ENCODE results near the gene CIT.

Gene CIT

DNA sequence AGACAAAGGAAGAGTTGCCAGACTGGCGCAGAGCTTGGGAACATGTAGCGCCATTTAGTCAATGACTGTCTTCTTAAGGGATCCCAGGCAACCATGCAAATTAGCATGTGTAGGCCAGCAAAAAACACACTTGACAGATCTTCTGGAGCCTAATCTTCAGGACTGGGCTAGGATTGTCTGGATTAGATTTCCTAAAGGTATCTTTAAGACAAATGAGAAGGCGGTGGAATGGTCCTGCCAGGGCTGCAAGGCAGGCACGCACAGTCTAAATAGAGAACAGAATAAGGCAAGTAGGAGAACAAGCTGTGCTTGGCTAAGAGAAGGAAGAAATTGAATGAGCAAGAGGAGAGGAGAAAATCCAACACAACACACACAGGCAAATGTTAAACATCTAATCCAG is 80.0 kb downstream of the CIT start:
- DNase-seq: no peak

GRCh38 chr12:119796292-119796691 is 80.8 kb downstream of the CIT start:
- DNase-seq: no peak

DNA sequence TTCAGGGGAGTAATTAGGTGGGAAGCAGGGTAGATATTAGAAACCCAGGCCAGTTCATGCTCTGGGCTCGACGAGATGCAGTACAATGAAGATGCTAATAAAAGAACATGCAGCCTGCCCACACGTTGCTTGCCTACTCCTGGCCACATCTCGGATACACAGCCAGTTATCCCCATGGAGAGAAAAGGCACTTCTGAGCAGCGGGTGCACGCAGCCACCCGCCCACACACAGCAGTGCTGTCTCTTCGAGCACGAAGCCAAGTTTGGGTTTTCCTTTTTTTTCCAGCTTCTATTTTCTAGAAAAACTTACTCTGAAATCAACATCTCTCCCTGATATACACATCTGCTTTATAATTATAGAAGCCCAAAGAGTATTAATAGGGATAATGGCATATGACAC is 85.7 kb downstream of the CIT start:
- no peak for DNase-seq

DNA sequence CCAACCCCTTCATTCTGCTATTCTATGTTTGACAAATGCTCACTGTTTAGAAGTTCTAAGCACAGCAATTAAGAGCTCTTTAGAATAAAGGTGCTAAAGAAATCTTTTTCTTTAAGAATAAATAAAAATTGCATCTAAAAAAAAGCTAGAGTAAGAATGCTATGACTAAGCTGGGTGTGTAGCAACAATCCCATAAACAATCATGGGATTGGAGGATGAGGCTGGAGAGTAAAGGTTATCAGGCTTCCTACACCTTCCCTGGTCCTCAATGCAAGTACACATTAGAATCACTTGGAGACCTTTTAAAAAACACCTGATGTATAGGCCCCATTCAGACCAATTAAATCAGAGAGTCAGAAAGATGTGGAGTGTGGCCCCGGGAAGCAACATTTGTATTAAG is 88.3 kb downstream of the CIT start:
- DNase-seq: no peak

DNA sequence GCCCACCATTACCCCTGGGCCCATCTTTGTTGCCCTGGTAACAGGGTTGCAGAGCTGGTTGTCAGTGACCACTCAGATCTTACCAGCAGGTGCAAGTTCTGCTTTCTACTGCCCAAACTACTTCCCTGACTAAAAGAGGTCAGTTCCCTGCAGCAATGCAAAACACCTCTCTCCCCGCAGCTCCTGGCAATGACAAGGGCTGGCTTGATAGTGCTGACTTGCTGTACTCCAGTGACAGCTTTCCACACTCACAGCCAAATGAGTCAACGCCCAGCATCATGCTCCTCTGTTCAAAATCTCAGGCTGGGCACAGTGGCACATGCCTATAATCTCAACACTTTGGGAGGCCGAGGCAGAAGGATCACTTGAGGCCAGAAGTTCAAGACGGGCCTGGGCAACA is 90.6 kb downstream of the CIT start:
- DNase-seq: no peak

GRCh38 chr12:119784673-119785072 is 92.4 kb downstream of the CIT start:
- DNase-seq: no peak

- DNase-seq: no peak
Measured at GRCh38 chr12:119783787-119784186, 93.3 kb downstream of the CIT start.

GRCh38 chr12:119781804-119782203 is 95.3 kb downstream of the CIT start:
- DNase-seq: no peak

DNA sequence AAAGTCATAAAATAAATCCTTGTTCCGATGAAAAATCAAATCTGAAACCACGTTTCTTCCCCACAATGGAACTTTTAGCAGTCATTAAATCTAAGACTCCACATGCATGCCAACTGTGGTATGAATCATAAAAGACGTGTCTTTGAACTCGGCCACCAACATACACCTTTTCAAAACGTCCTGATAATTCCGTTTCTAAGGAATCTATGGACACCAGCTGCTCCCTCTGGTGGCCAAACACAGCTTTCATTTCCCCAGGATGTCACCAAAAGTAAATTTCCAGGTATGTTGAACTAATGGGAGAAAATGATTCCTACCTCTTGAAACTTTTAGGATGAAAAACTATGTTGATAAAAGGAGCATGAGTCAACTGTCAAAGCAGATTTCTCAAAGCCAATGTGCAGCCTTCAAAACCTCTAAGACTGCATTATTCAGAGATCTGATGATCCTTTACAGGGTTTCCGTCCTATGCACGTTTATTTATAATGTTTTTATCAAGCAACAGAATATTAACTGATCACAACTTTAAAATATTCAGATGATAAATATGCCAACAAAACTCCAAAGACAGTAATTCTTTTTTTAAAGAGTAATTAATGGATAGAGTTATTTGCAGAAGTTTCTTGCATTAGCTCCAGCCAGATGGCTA is 96.2 kb downstream of the CIT start:
- no peak for DNase-seq

GRCh38 chr12:119775246-119775895 is 101.7 kb downstream of the CIT start:
- no peak for DNase-seq

DNA sequence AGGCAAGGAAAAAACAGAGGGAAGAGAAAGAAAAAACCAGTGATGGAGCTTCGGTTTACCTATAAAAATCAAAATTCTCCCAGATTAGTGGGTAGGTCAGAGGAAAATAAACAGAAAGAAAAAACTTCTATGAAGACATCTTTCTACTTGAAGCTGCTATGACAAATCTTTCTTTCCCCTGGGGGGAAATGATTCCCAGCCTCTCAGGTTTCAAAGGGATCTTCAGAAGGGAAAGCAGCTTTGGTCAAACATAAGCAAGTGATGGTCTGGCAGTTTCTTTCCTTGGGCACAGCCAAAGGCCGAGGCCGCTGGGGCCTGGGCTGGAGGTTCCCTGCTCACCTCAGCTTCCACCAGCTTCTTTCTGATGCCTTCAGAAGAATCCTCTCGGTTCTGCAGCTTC is 104.7 kb downstream of the CIT start:
- DNase-seq: no peak

GRCh38 chr12:119770146-119770545 is 107.0 kb downstream of the CIT start:
- no peak for DNase-seq

DNA sequence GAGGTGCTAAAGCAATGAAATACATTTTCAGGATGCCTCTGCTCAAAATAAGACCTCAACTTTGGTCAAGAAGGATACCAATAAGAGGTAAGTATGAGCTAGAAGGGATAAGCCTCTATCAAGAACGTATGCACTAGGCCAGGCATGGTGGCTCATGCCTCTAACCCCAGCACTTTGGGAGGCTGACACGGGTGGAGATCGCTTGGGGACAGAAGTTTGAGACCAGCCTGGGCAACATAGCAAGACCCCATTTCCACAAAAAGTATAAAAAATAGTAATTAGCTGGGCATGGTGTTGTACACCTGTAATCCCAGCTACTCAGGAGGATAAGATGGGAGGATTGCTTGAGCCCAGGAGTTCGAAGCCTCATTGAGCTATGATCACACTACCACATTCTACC is 114.5 kb downstream of the CIT start:
- no peak for DNase-seq

DNA sequence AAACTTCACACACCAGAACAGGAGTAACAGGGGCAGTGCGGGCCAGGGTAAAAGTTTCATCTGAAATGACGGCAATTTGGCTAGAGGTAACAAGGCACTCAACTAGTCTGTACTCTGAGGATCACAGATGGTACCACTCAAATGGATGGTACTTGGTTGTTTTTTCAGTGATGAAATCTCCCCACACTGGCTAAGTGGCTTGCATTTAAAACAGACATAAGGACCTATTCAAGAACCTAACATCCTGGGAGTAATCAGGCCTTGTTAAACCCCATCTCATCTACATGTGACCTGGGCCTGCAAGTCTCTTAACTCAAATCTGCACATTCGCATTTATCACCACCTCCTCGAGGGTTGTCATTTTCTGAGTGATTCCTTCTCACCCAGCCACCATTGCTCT is 118.4 kb downstream of the CIT start:
- DNase-seq: no peak

DNA sequence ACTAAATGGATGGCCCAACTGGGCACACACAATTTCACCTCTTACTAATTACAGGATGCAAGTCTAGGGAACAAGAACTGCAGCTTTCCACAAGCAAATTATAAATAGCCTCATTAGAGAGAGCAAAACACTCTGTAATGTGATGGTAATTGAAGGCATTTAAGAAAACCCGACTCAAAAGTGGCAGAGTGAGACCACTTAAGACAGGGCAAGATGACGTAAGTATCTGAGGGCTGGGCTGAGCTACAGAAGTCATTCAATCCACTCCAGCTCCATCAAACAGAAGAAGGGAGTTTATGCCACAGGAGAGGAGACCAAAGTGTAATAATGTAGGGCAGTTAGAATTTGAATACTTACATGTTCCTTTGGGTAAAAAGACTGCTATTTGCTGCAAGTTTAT is 118.9 kb downstream of the CIT start:
- no peak for DNase-seq

GRCh38 chr12:119751961-119752360 is 125.2 kb downstream of the CIT start:
- no peak for DNase-seq

DNA sequence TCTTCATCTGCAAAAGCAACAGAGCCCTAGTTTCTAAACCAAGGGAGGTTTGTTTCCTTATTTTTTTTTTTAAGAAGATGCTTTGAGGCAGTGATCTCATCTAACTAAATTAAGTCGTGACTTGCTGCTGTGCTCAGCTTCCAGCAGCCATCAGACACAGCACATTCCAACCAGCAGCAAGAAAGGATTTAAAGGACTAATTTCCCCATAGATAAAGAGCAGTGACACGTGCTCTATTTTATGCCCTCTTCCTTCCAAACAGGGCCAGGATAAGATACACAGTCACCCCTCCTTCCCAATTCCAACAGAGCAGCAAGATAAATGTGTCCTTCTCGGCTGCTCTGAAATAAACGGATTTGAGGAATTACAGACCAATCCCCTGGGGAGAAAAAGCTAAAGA is 127.5 kb downstream of the CIT start:
- DNase-seq: no peak

GRCh38 chr12:119748497-119748896 is 128.6 kb downstream of the CIT start:
- no peak for DNase-seq

GRCh38 chr12:119746169-119746568 is 131.0 kb downstream of the CIT start:
- no peak for DNase-seq

GRCh38 chr12:119744900-119745606 is 132.1 kb downstream of the CIT start:
- DNase-seq: no peak

DNA sequence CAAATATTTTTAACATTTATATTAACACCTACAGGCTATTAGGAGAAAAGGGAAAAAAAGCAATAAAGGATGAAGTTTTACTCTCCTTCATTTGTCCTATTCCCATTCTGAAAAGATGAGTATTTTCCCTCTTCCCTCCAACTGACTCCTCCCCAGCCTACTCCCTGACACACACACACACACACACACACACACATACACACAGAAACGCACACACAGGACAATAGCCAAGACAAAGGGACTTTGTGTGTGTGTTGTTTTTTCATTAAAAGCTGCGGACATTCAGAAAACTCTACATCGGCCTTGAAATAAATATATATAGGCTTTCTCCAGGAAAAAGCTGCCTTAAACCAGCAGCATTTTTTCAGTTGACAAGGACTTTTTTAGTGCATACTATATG is 134.4 kb downstream of the CIT start:
- no peak for DNase-seq

DNA sequence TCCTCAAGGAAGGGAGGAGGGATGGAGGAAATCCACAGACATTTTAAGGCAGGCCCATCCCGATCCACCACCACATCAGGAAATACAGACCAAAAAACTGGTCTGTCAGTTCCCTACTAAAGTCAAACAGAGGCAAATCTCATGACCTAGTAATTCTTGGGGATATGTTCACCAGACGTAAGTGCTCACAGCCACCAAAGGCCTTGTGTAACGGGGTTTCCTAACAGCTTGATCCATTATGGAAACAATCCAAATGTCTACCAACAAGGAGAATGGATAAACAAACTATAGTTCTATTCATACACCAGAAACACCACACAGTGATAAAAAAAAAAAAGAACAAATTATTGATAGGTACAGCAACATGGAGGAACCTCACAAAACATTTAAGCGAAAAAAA is 136.3 kb downstream of the CIT start:
- no peak for DNase-seq

- DNase-seq: no peak
Measured at GRCh38 chr12:119735079-119735478, 142.0 kb downstream of the CIT start.

DNA sequence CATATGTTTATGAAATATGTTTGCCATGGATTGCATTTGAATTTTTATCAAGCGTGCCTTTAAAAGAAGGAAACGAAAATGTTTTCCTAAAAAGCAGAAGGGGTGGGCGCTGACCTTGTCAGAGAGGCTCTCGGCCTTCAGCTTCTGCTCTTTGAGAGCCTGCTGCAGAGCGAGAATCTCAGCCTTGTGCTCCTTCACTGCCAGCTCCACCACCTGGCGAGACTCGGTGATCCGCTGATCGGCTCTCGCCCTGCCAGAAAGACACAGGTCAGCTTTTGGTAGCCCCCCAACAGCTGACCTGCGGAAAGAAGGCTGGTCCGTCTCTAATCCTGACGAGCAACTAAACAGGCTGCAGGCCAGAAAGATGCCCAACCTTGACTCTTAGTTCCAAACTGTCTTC is 146.7 kb downstream of the CIT start:
- no peak for DNase-seq

DNA sequence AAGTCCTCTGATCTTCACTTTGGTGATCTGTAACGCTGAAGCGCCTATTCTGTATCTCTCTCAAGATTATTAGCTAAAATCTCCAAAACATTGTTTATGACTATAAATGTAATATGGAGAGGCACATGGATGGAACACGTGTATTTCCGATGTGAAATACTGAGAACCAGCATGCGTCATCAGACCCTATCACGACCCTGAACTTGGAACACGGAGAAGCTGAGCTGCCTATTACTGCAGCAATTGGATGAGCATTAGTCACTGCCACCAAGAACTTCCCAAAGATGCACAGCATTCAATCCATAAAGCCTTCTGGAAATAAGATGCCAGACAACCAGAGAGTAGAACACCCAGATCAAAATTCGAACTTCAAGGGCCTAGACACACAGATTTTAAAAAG is 147.2 kb downstream of the CIT start:
- no peak for DNase-seq

Measured in femur (tissue), 1 donor.